ENCODE measurements around the gene KRTAP5-7.

DNA sequence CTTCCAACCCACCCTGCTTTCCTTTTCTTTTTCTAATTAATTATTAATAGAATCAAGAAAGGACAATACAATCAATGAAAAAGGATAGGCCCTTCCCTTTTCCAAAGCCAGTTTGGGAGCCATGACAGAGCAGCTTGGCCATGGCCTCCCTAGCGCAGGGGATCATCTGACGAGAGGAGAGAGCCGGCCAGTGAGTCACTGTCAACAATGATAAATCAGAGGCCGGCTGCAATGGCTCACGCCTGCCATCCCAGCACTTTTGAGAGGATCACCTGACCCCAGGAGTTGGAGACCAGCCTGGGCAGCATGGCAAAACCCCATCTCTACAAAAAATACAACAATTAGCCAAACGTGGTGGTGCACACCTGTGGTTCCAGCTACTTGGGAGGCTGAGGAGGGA, 27.5 kb upstream of the KRTAP5-7 start:
- TF ChIP-seq, protein P1, sequence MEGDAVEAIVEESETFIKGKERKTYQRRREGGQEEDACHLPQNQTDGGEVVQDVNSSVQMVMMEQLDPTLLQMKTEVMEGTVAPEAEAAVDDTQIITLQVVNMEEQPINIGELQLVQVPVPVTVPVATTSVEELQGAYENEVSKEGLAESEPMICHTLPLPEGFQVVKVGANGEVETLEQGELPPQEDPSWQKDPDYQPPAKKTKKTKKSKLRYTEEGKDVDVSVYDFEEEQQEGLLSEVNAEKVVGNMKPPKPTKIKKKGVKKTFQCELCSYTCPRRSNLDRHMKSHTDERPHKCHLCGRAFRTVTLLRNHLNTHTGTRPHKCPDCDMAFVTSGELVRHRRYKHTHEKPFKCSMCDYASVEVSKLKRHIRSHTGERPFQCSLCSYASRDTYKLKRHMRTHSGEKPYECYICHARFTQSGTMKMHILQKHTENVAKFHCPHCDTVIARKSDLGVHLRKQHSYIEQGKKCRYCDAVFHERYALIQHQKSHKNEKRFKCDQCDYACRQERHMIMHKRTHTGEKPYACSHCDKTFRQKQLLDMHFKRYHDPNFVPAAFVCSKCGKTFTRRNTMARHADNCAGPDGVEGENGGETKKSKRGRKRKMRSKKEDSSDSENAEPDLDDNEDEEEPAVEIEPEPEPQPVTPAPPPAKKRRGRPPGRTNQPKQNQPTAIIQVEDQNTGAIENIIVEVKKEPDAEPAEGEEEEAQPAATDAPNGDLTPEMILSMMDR (conservative IDR thresholded peaks at IDR 0.05; ENCODE audit: low read depth in 2 of 2) = no peak
- TF ChIP-seq POLR2AphosphoS5 (IDR thresholded peaks at IDR 0.05; ENCODE audit: low read depth) (no peak), JUNB (IDR thresholded peaks at IDR 0.05; ENCODE audit: unreplicated experiment) (no peak), ZNF114 (CRISPR knock-in tag; IDR thresholded peaks at IDR 0.05) (no peak), EZH2 (IDR thresholded peaks at IDR 0.05; ENCODE audit: low read depth, unreplicated experiment) (no peak), EZH2phosphoT487 (IDR thresholded peaks at IDR 0.05; ENCODE audit: unreplicated experiment) (no peak), CREB1 (CRISPR knock-in tag; IDR thresholded peaks at IDR 0.05; ENCODE audit: low read depth) (no peak), ZNF331 (CRISPR knock-in tag; IDR thresholded peaks at IDR 0.05; ENCODE audit: low read depth) (no peak)
- TF ChIP-seq, protein P2, sequence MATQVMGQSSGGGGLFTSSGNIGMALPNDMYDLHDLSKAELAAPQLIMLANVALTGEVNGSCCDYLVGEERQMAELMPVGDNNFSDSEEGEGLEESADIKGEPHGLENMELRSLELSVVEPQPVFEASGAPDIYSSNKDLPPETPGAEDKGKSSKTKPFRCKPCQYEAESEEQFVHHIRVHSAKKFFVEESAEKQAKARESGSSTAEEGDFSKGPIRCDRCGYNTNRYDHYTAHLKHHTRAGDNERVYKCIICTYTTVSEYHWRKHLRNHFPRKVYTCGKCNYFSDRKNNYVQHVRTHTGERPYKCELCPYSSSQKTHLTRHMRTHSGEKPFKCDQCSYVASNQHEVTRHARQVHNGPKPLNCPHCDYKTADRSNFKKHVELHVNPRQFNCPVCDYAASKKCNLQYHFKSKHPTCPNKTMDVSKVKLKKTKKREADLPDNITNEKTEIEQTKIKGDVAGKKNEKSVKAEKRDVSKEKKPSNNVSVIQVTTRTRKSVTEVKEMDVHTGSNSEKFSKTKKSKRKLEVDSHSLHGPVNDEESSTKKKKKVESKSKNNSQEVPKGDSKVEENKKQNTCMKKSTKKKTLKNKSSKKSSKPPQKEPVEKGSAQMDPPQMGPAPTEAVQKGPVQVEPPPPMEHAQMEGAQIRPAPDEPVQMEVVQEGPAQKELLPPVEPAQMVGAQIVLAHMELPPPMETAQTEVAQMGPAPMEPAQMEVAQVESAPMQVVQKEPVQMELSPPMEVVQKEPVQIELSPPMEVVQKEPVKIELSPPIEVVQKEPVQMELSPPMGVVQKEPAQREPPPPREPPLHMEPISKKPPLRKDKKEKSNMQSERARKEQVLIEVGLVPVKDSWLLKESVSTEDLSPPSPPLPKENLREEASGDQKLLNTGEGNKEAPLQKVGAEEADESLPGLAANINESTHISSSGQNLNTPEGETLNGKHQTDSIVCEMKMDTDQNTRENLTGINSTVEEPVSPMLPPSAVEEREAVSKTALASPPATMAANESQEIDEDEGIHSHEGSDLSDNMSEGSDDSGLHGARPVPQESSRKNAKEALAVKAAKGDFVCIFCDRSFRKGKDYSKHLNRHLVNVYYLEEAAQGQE (IDR thresholded peaks at IDR 0.05; ENCODE audit: unreplicated experiment) = no peak
- TF ChIP-seq, protein P3, sequence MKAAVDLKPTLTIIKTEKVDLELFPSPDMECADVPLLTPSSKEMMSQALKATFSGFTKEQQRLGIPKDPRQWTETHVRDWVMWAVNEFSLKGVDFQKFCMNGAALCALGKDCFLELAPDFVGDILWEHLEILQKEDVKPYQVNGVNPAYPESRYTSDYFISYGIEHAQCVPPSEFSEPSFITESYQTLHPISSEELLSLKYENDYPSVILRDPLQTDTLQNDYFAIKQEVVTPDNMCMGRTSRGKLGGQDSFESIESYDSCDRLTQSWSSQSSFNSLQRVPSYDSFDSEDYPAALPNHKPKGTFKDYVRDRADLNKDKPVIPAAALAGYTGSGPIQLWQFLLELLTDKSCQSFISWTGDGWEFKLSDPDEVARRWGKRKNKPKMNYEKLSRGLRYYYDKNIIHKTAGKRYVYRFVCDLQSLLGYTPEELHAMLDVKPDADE (IDR thresholded peaks at IDR 0.05) = no peak
